ENCODE data around the gene CLN3. TPM values are rescaled to one million over a fixed set of nuclear protein-coding genes. Genes with fewer than 3 reads are reported as not detected.
"Not testable (repeated sequence)": the region's sequence is repeated elsewhere in the genome, so short reads cannot be mapped to it uniquely, and the experiment has no call there.

Gene CLN3
- total RNA-seq, 1 donor from 2014 or later, result 36.0 TPM

DNA sequence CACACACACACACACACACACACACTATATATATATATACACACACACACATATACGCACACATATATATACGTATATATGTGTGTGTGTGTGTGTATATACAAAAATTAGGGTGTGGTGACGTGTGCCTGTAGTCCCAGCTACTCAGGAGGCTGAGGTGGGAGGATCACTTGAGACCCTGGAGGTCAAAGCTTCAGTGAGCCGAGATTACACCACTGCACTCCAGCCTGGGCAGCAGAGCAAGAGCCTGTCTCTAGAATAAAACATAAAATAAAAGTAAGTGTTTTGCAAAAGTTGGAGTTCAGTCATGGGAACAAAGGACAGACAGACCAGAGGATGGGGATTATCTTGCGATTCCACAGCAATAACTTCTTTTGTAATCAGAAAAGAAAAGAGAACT lies 36.1 kb upstream of the CLN3 start:
- Mint-ChIP-seq H3K27me3 (no peaks in the 10 kb centered on the region), H3K9me3 (no peaks in the 10 kb centered on the region), H3K4me3 (no peak overlapping the region), H3K36me3 (no peaks in the 10 kb centered on the region), H3K4me1 (ENCODE audit: unreplicated experiment) (peaks cover 7% of the 10 kb centered on the region), H3K27ac (no peak overlapping the region)
- TF ChIP-seq, protein P1, sequence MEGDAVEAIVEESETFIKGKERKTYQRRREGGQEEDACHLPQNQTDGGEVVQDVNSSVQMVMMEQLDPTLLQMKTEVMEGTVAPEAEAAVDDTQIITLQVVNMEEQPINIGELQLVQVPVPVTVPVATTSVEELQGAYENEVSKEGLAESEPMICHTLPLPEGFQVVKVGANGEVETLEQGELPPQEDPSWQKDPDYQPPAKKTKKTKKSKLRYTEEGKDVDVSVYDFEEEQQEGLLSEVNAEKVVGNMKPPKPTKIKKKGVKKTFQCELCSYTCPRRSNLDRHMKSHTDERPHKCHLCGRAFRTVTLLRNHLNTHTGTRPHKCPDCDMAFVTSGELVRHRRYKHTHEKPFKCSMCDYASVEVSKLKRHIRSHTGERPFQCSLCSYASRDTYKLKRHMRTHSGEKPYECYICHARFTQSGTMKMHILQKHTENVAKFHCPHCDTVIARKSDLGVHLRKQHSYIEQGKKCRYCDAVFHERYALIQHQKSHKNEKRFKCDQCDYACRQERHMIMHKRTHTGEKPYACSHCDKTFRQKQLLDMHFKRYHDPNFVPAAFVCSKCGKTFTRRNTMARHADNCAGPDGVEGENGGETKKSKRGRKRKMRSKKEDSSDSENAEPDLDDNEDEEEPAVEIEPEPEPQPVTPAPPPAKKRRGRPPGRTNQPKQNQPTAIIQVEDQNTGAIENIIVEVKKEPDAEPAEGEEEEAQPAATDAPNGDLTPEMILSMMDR (conservative IDR thresholded peaks at IDR 0.05), result no peak
- DNase-seq (ENCODE audit: extremely low spot score, unreplicated experiment), result no peak

DNA sequence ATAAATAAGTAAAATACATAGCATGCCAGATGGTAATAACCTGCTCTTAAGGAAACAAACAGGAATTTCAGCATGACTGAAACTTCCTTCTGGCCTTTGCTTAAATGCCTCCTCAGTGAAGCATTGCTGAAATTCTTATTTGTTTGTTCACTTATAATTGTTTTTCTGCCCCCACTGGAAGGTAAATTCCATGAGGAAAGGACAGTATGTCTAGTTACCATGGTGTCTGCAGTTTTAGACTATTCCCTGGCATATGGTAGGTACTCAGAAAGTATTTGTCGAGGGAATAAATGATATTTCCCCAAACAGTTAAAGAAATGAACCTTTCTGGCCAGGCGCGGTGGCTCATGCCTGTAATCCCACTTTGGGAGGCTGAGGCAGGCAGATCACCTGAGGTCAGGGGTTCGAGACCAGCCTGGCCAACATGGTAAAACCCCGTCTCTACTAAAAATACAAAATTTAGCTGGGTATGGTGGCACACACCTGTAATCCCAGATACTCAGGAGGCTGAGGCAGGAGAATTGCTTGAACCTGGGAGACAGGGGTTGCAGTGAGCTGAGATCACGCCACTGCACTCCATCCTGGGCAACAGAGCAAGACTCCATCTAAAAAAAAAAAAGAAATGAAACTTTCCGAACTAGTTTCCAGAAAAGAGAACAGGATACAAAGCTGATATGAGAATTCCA lies 35.4 kb upstream of the CLN3 start:
- H3K4me1 Mint-ChIP-seq (ENCODE audit: unreplicated experiment), result not testable (repeated sequence)
- H3K27ac Mint-ChIP-seq, result peak overlapping the region; percentile 82

DNA sequence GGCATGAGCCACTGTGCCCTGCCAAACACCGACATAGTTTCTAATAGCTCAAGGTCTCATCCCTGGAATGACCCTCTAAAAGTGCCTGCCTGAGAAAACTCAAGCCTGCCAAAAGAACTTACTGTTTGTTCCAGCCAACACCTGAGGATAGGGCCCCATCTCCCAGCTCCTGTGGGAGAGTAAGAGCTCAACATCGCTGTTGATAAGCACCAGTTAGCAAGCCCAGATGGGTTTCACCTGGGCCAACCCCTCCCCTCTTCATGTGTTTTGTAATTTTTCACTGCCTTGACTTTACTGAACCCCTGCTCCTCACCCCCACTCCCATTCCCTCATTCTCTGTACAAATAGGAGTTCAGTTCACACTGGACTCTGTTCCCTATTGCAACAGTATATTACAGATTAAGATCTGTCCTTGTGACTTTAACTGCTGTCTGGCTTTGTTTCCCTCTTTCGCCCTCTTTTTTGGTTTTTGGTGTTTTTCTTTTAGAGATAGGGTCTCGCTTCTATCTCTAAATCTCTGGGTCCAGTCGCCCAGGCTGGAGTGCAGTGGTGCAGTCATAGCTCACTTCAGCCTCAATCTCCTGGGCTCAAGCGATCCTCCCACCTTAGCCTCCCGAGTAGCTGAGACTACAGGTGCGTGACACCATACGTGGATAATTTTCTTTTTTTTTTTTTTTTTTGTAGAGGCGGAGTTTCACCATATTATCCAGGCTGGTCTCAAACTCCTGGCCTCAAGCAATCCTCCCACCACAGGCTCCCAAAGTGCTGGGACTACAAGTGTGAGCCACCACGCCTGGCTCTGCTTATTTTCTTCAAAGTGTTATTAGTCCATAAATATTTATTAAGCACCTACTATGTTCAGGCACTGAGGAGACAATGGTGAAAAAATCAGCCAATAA lies 34.6 kb upstream of the CLN3 start:
- Mint-ChIP-seq H3K4me1 (ENCODE audit: unreplicated experiment) (no peaks in the 10 kb centered on the region), H3K27ac (peak overlapping the region; percentile 82), H3K9me3 (no peaks in the 10 kb centered on the region), H3K27me3 (no peaks in the 10 kb centered on the region), H3K36me3 (no peaks in the 10 kb centered on the region), H3K4me3 (peak overlapping the region; percentile 27)
- TF ChIP-seq, protein P1 (conservative IDR thresholded peaks at IDR 0.05), result no peak
- DNase-seq (ENCODE audit: extremely low spot score, unreplicated experiment), result no peak

More for the DNA sequence above, 35.4 kb upstream of the CLN3 start:
- not testable (repeated sequence) for H3K9me3 Mint-ChIP-seq; H3K36me3 Mint-ChIP-seq; DNase-seq (ENCODE audit: extremely low spot score, unreplicated experiment); H3K4me3 Mint-ChIP-seq; H3K27me3 Mint-ChIP-seq

DNA sequence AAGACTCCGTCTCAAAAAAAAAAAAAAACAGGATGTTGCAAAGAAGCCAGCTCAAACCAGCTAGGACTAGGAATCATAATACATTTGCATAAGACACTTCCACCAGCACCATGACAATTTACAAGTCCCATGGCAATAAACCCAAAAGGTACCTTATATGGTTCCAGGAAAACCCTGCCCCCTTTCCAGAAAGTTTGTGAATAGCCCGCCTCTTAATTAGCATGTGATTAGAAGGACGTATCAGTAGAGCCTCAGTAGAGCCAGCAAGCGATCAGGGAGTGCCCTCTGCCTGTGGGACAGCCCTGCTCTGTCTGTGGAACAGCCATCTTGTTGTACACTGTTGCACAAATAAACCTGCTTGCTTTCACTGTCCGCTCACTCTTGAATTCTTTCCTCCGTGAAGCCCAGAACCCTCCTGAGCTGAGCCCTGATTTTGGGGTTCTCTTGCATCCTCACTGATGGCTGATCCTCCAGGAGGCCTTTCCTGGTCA lies 32.9 kb upstream of the CLN3 start:
- Mint-ChIP-seq H3K36me3 (no peaks in the 10 kb centered on the region), H3K4me1 (ENCODE audit: unreplicated experiment) (no peaks in the 10 kb centered on the region), H3K27ac (no peak overlapping the region), H3K9me3 (no peaks in the 10 kb centered on the region), H3K4me3 (no peak overlapping the region), H3K27me3 (no peaks in the 10 kb centered on the region)
- DNase-seq (ENCODE audit: extremely low spot score, unreplicated experiment), result no peak
- TF ChIP-seq, protein P1 (conservative IDR thresholded peaks at IDR 0.05), result no peak

DNA sequence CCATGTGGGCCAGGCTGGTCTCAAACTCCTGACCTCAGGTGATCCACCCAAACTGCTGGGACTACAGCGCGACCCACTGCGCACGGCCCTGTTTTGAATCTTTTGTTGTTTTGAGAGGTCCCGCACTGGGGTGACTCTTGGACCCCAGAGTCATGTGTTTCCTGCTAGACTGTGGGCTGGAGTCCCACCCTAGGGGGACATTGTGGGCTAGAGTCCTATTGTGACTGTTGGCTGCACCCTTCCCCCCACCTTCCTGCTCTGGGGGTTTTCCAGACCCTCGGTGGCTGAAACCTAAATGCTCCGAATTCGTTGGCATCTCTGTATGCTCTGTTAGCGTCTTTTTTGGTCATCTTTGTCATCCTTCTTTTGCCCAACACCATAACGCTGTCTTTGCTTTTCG lies 30.9 kb upstream of the CLN3 start:
- Mint-ChIP-seq H3K27ac (no peak overlapping the region), H3K4me1 (ENCODE audit: unreplicated experiment) (no peaks in the 10 kb centered on the region), H3K4me3 (no peak overlapping the region), H3K27me3 (no peaks in the 10 kb centered on the region), H3K36me3 (no peaks in the 10 kb centered on the region), H3K9me3 (no peaks in the 10 kb centered on the region)
- TF ChIP-seq, protein P1 (conservative IDR thresholded peaks at IDR 0.05), result no peak
- DNase-seq (ENCODE audit: extremely low spot score, unreplicated experiment), result no peak

DNA sequence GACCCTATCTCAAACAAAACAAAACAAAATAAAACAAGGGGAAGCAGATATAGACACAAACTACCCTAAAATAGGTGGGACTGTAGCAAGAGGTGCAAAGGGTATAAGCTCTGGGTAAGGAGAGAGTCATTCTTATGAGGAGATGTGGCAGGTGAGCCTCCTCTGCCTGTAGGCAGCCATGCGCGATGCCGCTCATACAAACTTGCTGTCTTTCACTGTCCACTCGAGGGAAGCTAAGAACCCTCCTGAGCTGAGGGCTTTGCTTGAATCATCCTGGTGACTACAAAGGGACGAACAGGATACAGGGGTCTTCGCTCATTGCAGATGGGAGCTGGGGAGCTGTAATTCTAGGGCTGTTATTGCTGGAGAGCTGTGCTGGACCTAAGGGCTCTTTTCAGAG lies 29.6 kb upstream of the CLN3 start:
- no peaks in the 10 kb centered on the region for H3K27me3 Mint-ChIP-seq
- H3K36me3 Mint-ChIP-seq, result no peaks in the 10 kb centered on the region
- no peaks in the 10 kb centered on the region for H3K9me3 Mint-ChIP-seq
- H3K27ac Mint-ChIP-seq, result no peak overlapping the region
- TF ChIP-seq, protein P1 (conservative IDR thresholded peaks at IDR 0.05), result no peak
- no peaks in the 10 kb centered on the region for H3K4me1 Mint-ChIP-seq (ENCODE audit: unreplicated experiment)
- DNase-seq (ENCODE audit: extremely low spot score, unreplicated experiment), result no peak
- H3K4me3 Mint-ChIP-seq, result no peak overlapping the region
